ENCODE measurements around the gene MYO1B.

The MYO1B gene

DNA sequence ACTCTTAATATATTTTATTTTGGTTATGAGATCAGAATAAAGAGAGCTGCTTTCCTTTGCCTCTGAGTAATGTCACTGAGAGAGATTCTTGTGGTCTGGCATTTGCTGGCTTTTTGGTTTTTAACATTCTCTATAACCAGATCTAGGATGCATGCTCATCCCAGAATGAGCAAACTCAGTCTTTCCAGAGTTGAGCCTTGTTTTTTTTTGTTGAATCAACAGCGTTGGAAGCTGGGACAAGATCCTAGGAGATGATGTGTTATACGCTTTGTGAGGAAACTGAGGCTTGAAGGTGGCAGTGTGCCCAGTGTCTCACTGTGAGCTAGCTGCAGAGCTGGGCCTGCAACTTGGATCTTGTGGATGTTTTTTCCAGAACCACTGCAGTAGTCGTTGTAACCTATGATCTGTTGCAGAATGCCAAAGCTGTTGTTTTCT lies 19.5 kb downstream of the MYO1B start:
- DNase-seq = no peak

DNA sequence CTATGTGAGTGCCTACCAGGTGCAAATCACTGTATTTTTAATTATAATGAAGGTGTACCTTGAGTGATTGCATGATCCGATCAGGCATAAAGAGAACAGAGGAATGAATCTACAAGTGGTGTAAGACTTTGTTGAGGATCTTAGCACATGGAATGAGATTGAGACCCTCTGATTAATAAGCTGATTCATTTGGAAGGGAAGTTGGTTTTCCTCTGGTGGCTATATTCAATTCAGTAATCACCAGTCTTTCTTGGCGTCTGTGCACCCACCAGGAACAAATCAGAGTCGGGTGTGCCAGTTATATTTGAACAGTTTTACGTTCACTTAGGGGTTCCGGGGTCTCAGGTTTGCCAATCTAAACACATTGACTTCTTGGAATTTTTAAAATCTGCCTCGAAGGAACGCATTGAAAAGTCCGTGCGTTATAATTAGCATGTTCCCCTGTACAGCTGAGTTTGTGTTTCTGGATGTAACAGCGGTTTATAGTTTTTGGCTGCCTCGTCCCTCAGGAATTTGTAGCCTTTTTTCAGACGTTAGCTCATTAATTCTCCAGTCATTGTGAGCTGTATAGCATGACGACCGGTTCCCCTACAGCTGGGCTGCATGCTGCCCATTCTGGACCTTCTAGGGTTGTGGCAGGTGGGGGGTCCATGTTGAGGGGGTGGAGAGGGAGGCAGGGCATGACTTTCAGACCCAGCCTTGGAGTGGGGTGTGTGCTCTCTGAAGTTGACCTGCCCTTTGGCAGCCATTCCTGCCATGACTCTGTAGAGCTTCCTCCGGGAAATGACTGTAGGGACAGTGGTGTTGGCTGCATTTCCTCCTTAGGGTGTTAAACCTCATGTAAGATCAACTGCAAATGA lies 20.3 kb downstream of the MYO1B start:
- no peak for DNase-seq

DNA sequence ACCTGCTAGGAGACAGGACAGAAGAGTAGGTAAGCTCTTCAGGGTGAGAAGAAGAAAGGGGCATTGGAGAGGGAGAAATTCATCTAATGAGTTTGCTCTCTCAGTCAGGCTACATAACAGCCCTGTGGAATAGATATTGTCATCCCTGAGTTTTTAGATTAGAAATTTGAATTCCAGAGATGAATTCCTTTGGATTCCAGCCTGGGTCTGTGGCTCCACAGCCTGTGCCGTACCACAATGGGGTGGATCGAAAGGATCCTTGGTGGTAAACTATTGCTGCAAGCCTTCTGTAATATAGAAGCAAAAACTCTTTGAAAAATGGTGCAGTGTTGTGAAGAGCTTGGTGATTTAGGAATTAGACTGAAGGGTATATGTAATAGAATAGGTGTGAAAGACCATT lies 21.0 kb downstream of the MYO1B start:
- no peak for DNase-seq

DNA sequence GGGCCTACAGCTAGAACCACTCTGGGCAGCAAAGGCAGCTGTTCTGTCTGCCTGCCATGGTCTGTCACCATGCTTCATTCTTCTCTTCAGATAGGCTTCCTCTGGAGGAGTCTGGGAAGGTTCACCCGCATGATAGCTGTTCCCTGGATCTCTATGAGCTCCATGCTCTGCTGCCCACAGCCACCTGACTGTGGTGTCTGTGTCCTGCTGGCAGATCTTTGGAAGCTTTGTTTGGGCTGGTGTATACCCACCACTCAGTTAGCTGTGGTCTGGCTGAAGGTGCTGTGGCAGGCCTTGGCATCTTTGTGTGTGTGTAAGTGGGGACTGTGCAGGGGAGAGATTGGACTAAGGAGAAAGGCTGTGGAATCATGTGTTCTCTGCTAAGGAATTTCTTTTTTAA lies 23.4 kb downstream of the MYO1B start:
- no peak for DNase-seq

DNA sequence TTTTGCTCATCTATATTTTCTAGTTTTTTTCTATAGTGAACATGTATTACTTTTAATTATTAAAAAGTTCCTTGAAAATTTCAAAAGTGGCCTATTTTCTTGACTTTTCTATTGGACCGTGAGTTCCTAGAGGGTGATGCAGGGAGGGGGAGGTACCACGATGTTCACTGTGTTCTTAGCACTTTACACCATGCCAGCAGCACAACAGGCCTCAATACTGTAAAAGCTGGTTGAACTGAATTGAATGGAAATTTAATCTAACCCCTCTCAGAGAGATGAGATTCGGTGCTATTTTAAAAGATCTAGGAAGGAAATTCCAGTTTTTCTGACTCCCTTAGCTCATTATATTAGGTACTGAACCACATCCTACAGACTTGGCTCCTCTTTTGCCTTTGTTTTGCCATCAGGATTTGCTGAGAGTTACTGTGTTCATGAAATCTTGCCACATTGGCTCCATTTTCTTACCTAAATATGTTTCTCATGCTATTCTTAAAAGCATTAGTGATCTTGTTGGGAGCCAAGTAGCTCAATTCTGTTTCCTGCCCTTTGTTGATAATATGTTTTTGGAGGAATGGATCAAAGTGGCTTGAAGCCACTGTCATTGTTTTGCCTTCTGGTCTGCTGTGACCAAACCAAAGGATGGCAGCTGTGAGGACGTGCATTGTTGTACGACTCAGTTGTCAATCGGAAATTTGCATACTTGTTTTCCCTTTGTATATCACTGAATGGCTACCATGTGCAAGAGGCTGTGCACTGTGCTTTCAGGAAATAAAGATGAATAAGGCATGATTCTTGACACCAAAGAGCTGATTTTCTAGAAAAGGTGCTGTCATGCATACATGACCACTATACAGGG lies 25.3 kb downstream of the MYO1B start:
- DNase-seq = no peak

DNA sequence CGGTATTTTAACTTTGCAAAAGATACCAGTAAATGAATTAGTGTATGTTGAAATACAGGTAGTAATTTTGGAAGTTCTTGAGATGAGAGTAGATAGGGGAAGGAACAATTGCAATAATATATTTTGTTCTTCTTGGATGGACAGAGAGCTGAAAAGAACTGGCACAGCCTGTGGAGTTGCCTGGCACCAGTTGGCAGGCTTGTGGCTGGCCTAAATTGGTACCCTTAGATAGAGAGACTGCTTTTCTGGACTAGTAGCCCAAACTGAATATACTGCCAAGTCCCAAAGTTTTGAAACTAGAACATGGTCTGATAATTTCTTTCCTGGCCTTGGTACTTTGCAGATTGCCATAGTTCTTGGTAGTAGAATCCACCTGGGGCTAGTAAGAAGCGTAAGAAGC lies 26.9 kb downstream of the MYO1B start:
- no peak for DNase-seq

DNA sequence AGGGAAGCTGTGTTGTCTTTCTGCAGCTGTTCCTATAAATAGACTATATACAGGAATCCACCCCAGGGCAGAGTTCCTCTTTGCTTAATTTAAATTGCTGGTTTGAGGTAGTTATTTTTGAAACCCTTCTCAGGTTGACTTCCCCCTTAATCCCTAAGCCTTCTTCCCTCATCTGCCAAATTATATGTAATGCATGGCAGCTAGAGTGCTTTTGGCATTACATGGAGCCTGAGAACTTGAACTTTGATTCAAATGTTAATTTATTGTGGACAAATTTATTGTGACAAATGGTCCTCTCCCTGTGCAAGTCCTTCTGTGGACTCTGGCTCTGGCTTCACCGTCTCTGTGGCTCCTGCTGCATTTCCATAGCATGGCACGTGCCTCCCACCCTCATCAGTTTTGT lies 29.2 kb downstream of the MYO1B start:
- DNase-seq = peak; percentile 58

DNA sequence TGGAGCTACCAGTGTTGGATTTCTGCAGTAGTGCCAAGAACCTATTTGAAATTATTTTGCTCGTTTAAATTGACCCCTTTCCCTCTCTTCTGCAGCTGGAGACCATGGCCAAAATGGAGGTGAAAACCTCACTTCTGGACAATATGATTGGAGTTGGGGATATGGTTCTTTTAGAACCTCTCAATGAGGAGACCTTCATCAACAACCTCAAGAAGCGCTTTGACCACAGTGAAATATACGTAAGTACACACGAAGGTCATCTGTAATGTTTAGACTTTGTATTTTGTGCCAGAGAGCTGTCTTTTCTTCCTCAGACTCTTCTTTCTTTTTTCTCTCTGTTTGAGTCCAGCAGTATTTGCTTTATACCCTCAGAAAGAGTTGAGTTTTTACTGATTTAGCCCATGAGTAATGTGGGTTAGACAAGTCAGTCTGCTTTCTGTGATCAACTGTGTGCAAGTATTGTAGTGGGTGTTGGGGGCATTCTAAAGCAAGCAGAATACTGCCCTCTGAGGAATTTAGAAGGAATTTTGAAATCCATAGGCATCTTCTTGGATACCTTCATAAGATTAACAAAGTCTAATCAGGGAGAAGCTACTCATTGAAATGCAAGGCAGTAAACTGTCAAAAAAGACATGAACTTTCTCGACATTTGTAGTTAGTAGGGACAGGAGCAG lies 31.7 kb downstream of the MYO1B start:
- DNase-seq = no peak

DNA sequence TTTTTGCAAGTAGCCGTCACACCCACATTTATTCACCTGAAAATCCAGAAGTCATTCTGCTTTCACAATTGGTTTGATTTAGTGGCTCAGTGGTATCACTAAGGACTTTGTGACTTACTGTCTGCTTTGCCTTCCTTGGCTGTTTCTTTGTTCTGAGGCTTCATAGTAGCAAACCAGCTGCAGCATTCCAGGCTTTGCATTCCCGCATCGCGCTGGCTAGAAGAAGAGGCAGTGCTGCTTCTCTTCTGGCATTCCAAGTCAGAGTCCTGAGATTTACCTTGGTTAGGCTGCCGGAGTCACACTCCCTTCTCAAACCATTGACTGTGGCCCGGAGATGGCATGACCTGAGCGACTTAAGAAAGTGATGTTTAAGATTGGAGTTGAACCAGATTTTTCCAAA lies 35.1 kb downstream of the MYO1B start:
- no peak for DNase-seq

DNA sequence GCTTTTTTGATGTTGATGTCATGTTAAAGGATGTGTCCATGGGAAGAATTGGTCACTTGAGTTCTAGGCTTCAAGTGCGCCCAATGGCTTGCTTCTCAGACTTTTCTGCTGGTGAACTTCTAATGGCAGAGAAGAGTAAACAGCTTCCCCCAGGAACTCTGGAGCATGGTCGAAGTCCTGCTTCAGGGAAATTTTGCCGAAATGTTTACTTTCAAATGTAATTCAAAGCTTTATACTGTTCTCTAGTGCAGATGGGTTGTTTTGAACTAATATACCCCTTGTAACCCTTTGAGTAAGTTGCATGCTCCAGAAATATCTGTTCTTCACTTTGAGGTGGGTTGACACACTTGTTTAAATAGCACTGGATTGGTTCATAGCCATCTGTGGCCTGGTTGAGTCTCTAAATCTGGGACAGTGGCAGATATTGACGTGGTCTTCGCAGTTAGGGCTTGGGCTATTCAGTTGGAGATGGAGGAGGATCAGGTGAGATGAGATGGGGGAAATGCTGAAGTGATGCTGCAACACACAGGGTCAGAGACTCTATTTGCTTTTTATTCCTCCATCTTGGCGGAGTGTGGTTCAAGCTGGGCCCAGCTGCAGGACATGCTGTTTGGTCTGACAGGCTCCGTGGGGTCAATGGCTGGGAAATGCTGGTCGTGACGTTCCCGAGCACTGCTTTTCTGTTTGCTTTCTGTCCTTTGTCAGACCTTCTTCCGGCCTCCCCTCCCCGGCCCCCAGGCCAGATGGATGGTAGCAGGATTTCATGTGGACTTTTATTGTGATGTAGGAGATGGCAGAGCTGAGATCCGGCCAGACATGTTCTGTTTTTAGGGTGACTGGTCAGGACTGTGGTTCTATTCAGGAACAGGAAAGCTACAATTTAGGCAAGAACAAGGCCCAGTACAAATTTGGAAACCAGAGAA lies 35.9 kb downstream of the MYO1B start:
- no peak for DNase-seq

DNA sequence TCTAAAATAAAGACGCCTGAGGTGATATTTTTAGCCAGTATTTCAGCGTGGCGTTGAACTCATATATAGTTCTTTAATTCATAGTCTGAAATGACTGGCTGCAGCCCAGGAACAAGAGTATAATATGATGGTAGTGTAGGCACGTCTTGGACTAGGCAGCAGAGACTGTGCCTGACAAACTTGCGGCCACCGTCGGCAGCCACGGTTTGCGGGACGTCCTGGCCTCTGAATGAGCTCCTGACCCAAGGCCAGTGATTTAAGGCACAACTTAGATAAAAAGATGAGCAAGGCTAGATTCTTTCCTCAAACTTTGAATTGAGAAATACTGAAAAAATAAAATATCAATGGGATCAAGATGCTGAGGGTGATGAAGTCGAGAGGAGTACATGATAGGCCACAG lies 40.0 kb downstream of the MYO1B start:
- no peak for DNase-seq

DNA sequence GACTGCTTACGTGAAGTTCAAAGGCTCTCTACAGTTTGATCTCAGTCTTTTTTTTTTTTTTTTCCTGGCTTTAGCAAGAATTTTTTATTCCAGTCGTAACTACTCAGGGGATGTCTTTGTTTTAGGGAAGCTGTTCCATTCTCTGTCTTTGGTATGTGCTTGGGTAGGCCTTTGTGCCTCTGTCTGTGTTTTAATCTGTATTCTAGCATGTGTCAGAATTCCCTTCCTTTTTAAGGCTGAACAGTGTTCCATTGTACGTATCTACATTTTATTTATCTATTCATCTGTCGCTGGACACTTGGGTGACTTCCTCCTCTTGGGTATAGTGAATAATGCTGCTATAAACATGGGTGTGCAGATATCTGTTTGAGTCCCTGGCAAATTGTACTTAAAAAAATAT lies 42.6 kb downstream of the MYO1B start:
- DNase-seq = no peak

DNA sequence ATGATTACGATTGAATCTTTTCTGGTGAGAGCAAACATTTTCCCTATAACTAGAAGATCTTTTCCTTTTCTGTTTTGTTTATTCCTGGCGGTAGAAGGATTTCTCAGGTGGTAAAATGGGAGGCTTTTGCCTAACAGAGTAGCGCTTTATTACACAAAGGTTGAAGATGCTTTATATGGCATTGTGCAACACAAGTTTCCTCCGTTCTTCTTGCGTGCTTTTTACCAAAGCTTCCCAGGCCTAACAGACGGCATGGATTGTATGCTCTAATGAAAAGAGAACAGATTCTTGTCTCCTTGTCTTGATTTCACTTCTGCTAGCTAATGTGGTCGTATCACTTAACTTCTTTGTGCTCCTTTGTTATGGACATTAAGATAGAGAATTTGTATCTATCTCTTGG lies 43.8 kb downstream of the MYO1B start:
- DNase-seq = no peak

DNA sequence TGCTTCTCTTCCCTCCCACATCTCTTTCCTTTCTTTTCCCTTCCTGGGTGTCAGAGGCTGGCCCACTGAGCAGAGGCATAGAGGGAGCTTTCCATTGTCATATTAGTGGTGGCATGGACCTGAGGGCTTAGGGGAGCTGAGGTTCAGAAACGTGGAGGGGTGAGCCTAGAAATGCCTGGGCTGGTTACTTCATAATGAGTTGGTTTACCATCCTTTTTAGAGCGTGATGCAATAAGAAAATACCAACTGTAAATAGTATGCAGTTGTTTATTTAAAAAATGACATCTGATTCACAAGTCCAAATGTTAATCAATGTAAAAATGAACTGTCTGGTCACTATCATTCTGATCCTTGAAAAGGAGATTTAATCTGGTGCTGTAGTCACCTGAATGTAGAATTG lies 46.3 kb downstream of the MYO1B start:
- no peak for DNase-seq

DNA sequence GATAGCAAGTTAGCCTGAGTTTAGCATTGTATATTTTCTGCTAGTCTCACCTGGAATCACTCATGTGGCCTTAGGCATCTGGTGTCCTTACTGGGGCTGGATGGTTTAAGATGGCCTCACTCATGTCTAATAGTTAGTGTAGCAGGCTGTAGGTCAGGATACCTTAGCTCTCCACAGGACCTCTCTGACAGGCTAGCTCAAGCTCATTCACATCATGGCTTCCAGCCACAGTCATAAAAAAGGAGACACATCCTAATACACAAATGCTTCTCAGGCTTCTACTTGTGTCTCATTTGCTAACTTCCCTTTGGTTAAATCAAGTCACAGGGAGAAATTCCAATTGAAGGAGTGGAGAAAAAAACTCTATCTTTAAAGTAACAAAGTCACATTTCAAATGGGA lies 47.7 kb downstream of the MYO1B start:
- DNase-seq = no peak

DNA sequence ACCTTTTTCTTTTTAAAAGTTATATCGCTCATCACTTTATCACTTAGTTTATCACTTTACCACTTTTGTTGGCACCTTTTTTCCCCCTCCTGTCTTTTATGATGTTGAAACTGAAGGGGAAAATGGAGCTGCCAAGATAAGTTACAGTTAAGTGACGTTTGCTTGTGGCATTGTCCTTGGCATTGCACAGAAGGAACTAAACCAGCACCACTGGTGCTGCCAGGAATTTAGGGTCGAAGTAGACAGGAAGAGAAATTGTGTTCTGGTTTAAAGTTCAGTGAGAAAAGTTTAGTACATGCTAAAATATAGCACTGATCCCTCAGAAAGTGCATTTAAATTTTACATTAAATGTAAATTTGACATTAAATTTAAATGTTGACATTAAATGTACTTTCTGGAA lies 49.9 kb downstream of the MYO1B start:
- no peak for DNase-seq

DNA sequence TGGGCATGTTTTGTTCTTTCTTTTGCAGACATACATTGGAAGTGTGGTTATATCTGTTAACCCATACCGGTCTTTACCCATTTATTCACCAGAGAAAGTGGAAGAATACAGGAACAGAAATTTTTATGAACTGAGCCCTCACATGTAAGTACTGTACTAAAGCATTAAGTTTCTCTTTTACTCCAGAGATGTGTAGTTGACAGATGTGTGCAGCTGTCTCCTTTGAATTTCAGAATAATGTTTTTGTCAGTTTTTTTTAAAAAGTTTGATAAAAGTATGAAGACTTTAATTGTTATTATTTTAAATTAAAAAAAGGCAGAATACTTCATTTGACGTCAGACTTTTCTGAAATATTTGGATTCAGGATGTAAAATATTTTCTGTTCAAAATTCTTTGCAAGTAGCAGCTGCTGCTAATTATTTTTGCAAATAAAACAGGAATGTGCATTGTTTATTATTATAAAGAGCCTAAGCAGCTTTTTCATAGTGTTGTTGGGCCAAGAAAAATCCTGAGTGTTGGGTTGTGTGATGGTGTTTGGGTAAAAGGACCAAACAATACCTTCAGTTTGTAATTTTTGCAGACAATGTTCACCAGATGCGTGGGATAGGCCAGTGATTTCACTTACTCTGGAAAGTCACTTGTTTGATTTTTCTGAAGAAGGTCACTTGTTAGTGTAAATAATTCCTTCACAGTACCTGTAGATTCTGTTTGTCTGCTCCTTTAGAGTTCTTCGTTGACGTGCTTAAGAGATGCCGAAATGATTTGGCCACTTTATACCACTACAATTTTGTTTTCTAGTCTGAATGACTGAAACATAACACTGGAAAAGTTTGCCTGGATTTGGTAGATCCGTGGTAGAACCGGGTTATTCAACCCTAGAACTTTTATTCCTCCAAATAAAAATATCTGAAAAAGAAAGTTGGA lies 51.1 kb downstream of the MYO1B start:
- DNase-seq = no peak

DNA sequence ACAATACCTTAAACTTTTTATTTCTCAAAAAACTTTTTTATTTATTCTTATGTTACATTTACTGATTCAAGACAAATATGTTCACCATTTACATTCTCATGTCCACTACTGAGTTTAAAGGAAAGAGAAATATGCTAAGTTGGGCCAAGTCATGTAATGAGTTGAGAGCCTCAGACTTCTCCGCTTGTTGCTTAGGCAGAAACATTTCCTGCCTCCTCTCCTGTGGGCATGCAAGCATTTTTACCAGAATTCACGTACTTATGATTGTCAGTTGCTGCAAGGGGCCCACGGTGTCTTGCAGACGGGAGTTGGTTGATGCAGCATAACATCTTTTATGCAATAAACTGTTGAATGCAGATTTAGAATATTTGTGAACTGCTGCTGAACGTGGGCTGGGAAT lies 51.8 kb downstream of the MYO1B start:
- no peak for DNase-seq

DNA sequence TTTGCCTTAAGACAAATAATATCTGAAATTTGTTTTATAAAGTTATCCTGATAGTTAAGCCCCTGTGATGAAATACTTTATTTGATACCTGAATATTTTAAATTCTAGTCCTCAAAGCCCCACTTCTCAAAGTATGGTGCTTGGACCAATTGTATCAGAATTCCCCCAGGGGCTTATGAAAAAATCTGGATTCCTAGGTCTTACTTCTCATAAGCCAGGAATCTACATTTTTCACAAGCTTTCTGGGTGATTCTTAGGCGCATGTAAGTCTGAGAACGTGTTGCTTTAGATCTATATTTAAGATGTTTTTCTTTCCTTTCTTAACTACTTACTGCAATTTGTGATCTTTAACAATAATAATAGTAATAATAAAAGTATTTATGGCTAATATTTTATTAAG lies 53.1 kb downstream of the MYO1B start:
- DNase-seq = no peak

DNA sequence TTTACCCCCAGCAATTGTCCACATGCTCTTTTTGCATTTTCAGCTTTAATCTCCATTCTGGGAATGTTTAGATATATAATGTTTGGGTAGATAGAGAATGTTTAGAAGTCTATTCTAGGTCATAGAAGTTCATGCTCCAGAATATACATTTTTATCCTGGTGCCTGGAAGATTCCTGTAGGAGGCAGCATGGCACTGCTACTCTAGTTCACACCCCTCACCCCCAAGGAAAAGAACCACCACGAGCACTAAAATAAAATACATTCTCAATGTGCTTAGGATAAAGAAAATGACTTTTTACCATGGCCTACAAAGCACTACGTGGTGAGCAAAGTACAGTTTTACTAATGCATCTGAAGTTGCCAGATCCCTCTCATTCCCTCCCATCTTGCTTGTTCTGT lies 53.8 kb downstream of the MYO1B start:
- no peak for DNase-seq

DNA sequence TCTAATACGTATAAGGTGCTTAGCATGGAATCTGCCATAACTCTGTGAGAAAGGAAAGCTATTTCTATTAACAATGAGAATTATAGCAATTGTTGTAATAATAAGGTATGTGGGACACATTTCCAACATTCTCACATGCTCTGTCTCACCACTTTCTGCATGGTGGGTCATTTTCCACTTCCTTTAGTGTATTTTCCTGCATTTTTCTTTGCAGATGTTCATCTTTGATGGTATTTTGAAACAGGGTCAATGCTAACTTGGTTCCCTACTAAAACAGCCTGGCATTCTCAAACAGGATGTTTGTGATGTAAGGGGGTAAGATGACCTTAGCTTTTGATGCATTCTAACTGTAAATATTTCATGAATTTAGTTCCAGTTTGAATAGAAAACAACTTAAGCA lies 54.7 kb downstream of the MYO1B start:
- DNase-seq = no peak

Measured in NCI-H2227 treated with DMSO at 0.1 percent for 48 hours (cell line).